Breast epithelium (tissue), 4 donors: ENCODE measurements around the gene FAM222A. TPM values are rescaled to one million over a fixed set of nuclear protein-coding genes. Genes with fewer than 3 reads are reported as not detected.

Experiments
- DNase-seq, 2 donors: peaks; one replicate each; pipeline ENCODE4 v3.0.0-alpha.2; 2019; ENCODE audit warnings: low spot score in 2 of 2
- H3K27ac ChIP-seq, 2 donors: fragments of 200-600 bp; sonication (generic) in 1 of 2; one replicate each; pipeline ENCODE4 v1.5.1; 2016 to 2019; ENCODE audit warnings: mild to moderate bottlenecking in 1 of 2
- H3K27me3 ChIP-seq, 2 donors: fragments of 200-600 bp; sonication (generic) in 1 of 2; one replicate each; pipeline versions ENCODE4 v1.5.1 to v1.6.0; 2017 to 2019; ENCODE audit warnings: control low read depth in 1 of 2, mild to moderate bottlenecking in 1 of 2
- H3K36me3 ChIP-seq: fragments of 200-600 bp; one replicate; pipeline ENCODE4 v1.5.1; 2019
- H3K4me1 ChIP-seq, 2 donors: fragments of 200-600 bp; sonication (generic); one replicate each; pipeline ENCODE4 v1.5.1; 2016 to 2019; ENCODE audit warnings: control low read depth in 1 of 2
- H3K4me3 ChIP-seq, 3 donors: fragments of 200-600 bp; sonication (generic); 1 replicate in 2 of 3; 2 replicates in 1 of 3; pipeline ENCODE4 v1.5.1; 2016 to 2019; ENCODE audit warnings: mild to moderate bottlenecking in 3 of 3, moderate library complexity in 2 of 3
- H3K9me3 ChIP-seq, 2 donors: fragments of 200-600 bp; sonication (generic) in 1 of 2; one replicate each; pipeline ENCODE4 v1.5.1; 2016 to 2019; ENCODE audit warnings: control low read depth in 1 of 2
- CTCF ChIP-seq, 3 donors: fragments of 450-650 bp; IDR thresholded peaks; one replicate each; pipeline ENCODE4 v1.5.1; 2016 to 2017; ENCODE audit warnings: antibody characterized with exemption in 3 of 3, mild to moderate bottlenecking in 3 of 3, moderate library complexity in 3 of 3
- POLR2A ChIP-seq: fragments of 450-650 bp; IDR thresholded peaks from one replicate; pipeline ENCODE4 v1.6.1; 2016; ENCODE audit warnings: antibody characterized with exemption, mild to moderate bottlenecking, moderate library complexity
- POLR2AphosphoS5 ChIP-seq, 3 donors: sonication (generic); formaldehyde crosslinking; IDR thresholded peaks; one replicate each; pipeline ENCODE4 v1.6.1; 2017; ENCODE audit warnings: antibody characterized with exemption in 3 of 3
- intact Hi-C: fragments of 100-400 bp; cut with DNase I; formaldehyde crosslinking; loops from one replicate; pipeline ENCODE4 v1.15.1; 2023; ENCODE audit warnings: low total_unique reads
- total RNA-seq, 3 donors: library from RNA; depleted of rRNA; stranded (reverse); fragments of >200 nt; gene quantifications; one replicate each; pipeline ENCODE4 v1.1.0, GENCODE V29; 2016

FAM222A gene
- total RNA-seq, 3 donors from 2014 or later, result 0.32 to 7.3 (median 1.3) TPM

GRCh38 chr12:109704371-109705098, 9.1 kb upstream of the FAM222A start:
- no peaks in the 10 kb centered on the region for H3K9me3 ChIP-seq
- no peak overlapping the region for H3K4me3 ChIP-seq
- intact Hi-C loops, result no loop called here
- H3K27ac ChIP-seq, result no peak overlapping the region
- H3K27me3 ChIP-seq, result no peaks in the 10 kb centered on the region
- H3K36me3 ChIP-seq, result no peaks in the 10 kb centered on the region
- no peak for DNase-seq
- TF ChIP-seq CTCF (IDR thresholded peaks at IDR 0.05), result no peak
- no peak for TF ChIP-seq POLR2AphosphoS5 (IDR thresholded peaks at IDR 0.05)
- no peak for TF ChIP-seq POLR2A
- no peaks in the 10 kb centered on the region for H3K4me1 ChIP-seq

GRCh38 chr12:109705291-109705690, 8.3 kb upstream of the FAM222A start:
- H3K9me3 ChIP-seq, result no peaks in the 10 kb centered on the region
- DNase-seq, result no peak
- TF ChIP-seq POLR2AphosphoS5 (IDR thresholded peaks at IDR 0.05) (no peak), POLR2A (no peak), CTCF (IDR thresholded peaks at IDR 0.05) (no peak)
- H3K4me1 ChIP-seq, result no peaks in the 10 kb centered on the region
- H3K27ac ChIP-seq, result no peak overlapping the region
- no peak overlapping the region for H3K4me3 ChIP-seq
- intact Hi-C loops, result no loop called here
- H3K27me3 ChIP-seq, result no peaks in the 10 kb centered on the region
- no peaks in the 10 kb centered on the region for H3K36me3 ChIP-seq

GRCh38 chr12:109706398-109706746, 7.3 kb upstream of the FAM222A start:
- Histone ChIP-seq H3K4me1 (no peaks in the 10 kb centered on the region), H3K27ac (no peak overlapping the region), H3K36me3 (no peaks in the 10 kb centered on the region), H3K4me3 (no peak overlapping the region), H3K27me3 (peaks cover 0 to 5% of the 10 kb centered on the region in 2 donors), H3K9me3 (no peaks in the 10 kb centered on the region)
- intact Hi-C loops, result no loop called here
- no peak for DNase-seq
- TF ChIP-seq CTCF (IDR thresholded peaks at IDR 0.05) (no peak), POLR2A (no peak), POLR2AphosphoS5 (IDR thresholded peaks at IDR 0.05) (no peak)

GRCh38 chr12:109706747-109707469, 6.7 kb upstream of the FAM222A start:
- Histone ChIP-seq H3K4me1 (no peaks in the 10 kb centered on the region), H3K27me3 (peaks cover 0 to 9% of the 10 kb centered on the region in 2 donors), H3K4me3 (no peak overlapping the region), H3K36me3 (no peaks in the 10 kb centered on the region), H3K27ac (no peak overlapping the region), H3K9me3 (no peaks in the 10 kb centered on the region)
- intact Hi-C loops, result no loop called here
- no peak for DNase-seq
- TF ChIP-seq POLR2AphosphoS5 (IDR thresholded peaks at IDR 0.05) (no peak), CTCF (IDR thresholded peaks at IDR 0.05) (no peak), POLR2A (no peak)

- Histone ChIP-seq H3K4me3 (no peak overlapping the region), H3K9me3 (no peaks in the 10 kb centered on the region), H3K4me1 (no peaks in the 10 kb centered on the region), H3K36me3 (no peaks in the 10 kb centered on the region), H3K27ac (no peak overlapping the region), H3K27me3 (peaks cover 0 to 9% of the 10 kb centered on the region in 2 donors)
- no peak for TF ChIP-seq POLR2A
- no peak for TF ChIP-seq POLR2AphosphoS5 (IDR thresholded peaks at IDR 0.05)
- TF ChIP-seq CTCF (IDR thresholded peaks at IDR 0.05), result no peak
- DNase-seq, result no peak
- intact Hi-C loops, result no loop called here
These were observed 6.2 kb upstream of the FAM222A start for GRCh38 chr12:109707470-109707821.
